DOHH2 (cell line): ENCODE measurements around the gene PRKCE.

Experiments
- EZH2phosphoT487 ChIP-seq: fragments of 200-600 bp; sonication (generic); IDR thresholded peaks from 2 replicates; pipeline ENCODE4 v1.6.1; 2017; ENCODE audit warnings: borderline replicate concordance, mild to moderate bottlenecking, antibody characterized with exemption, low read length, moderate library complexity, mixed read lengths
- TF ChIP-seq, protein P1 (sequence below): fragments of 200-600 bp; sonication (generic); IDR thresholded peaks from one replicate; pipeline ENCODE4 v1.5.1; 2014; ENCODE audit warnings: antibody characterized with exemption, mild to moderate bottlenecking, low read depth, low read length; ENCODE audit not compliant: poor library complexity, severe bottlenecking

DNA sequence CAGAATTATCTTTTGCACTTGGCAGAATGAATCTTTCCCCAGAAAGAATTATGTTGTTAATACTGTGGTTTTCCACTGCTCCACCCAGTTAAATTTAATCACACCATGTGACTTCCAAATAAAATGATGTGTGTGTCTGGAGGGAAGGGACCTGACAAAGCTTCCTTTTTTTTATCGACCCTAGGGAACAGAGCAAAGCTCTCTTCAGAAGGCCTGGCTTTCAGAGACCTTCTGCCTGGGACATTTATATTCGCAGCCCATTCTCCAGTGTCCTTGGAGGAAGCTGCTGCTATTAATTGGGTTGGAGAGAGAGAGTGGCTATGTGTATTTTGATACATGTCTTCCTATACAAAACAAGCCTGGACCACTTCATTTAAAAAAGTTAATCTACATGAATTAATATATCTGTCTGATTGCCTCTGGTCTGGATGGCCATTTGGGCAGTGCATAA, 233.7 kb downstream of the PRKCE start:
- TF ChIP-seq, protein P1, sequence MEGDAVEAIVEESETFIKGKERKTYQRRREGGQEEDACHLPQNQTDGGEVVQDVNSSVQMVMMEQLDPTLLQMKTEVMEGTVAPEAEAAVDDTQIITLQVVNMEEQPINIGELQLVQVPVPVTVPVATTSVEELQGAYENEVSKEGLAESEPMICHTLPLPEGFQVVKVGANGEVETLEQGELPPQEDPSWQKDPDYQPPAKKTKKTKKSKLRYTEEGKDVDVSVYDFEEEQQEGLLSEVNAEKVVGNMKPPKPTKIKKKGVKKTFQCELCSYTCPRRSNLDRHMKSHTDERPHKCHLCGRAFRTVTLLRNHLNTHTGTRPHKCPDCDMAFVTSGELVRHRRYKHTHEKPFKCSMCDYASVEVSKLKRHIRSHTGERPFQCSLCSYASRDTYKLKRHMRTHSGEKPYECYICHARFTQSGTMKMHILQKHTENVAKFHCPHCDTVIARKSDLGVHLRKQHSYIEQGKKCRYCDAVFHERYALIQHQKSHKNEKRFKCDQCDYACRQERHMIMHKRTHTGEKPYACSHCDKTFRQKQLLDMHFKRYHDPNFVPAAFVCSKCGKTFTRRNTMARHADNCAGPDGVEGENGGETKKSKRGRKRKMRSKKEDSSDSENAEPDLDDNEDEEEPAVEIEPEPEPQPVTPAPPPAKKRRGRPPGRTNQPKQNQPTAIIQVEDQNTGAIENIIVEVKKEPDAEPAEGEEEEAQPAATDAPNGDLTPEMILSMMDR = no peak
- TF ChIP-seq EZH2phosphoT487 = no peak
